GM21367 (cell line): ENCODE data around the gene RPTOR.
"Not testable (repeated sequence)": the region's sequence is repeated elsewhere in the genome, so short reads cannot be mapped to it uniquely, and the experiment has no call there.

ENCODE experiments used
- ATAC-seq: cut with Tn5 transposase; IDR thresholded peaks from one replicate; pipeline ENCODE4 v1.9.1; 2021; ENCODE audit not compliant: unreplicated experiment

The RPTOR gene

DNA sequence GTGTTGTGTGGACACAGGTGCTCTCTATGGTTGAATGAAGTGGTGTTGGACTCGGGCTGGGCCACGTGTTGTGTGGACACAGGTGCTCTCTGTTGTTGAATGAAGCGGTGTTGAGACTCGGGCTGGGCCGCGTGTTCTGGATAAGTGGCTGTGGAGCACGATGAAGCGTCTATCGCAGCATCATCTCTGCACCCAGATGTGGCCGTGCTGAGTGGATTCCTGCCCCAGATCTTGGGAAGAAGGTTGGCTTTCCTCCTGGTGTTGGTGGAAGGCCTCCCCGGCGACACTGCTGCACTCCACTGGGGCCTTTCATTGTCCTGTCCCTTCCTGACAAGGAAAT is 69.1 kb downstream of the RPTOR start:
- no peak for ATAC-seq

DNA sequence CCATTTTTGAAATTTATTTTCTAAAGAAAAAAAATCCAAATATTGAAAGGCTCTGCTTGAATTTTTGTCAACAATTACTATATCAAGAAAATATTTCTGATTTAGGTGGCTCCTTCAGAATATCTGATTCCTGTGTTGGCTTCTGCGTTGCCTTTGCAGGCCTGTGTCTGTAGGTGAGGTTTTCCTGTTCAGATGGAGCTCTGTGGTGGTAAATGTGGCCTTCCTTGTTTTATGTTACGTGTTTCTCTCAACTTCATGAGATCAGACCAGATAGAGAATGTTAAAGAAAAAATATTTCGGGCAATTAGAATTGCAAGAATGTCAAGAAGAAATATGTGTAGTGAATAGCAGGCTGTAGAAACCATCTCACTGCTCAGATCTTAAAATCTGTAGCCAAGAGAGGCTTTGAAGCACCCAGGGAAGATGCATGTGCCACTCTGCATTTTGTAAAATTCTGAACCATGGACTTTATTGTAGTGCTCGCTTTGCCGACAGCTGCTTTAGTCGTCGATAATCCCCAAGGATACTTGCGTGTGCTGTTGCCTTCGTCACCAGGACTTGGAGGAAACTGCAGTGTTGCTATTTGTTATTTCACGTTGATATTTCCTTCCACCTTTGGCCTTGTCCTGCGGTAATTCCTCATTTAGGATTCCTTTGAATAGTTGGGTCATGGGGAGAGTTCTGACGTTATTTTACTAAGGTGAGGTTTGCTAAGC is 69.9 kb downstream of the RPTOR start:
- no peak for ATAC-seq

DNA sequence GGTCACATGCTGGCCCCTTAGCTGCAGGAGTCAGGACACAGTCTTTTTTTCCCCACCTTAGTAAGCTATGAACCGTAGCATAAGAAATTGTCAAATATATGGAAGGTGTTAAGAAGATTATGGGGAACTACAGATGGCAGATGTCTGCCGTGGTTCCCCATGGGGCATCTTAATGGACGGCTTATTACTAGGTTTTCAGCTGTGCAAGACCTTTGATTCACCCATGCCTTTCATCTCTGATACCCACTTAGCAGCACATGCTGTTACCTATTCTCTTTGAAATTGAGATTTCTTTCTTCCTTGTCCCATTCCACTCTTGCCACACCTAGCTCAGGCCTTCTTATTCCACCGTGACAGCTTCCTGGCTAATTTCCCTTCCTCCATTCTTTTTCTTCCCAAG is 70.7 kb downstream of the RPTOR start:
- ATAC-seq: no peak

DNA sequence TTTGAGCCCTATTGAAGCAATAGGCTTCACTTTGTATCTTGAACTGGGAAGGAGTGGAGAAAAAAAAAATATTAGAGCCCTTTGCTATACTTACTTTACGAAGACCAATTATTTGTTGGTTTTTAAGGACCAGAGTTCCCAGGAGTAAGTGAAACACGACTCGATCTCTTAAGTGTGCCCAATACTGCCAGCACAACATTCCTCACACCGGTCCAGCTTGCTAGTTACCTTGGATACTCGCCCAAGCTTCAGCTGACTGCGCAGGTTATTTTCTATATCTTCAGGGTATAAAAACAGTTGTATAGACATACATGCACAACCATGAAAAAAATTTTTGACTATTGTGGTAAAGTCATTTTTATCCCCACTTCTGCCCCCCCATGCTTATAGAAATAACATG is 72.1 kb downstream of the RPTOR start:
- no peak for ATAC-seq

DNA sequence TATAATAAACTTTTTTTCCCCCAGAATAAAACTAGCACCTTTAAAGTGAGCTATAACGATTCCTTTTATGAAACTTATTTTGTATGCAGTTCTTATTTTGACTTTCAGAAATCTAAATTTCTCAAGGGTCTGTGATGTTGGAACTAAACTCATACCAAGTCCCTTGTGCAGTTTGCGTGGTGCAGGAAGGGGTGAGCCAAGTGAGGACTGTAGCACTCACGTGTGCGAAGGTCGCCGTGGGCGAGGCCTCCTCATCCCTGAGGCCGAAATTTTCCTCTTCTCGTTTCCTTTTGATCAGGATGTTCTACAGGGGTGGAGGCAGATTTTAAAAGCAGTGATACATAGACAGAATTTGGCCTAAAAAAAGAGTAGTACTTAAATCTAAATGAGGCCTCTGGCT is 73.7 kb downstream of the RPTOR start:
- ATAC-seq: no peak

DNA sequence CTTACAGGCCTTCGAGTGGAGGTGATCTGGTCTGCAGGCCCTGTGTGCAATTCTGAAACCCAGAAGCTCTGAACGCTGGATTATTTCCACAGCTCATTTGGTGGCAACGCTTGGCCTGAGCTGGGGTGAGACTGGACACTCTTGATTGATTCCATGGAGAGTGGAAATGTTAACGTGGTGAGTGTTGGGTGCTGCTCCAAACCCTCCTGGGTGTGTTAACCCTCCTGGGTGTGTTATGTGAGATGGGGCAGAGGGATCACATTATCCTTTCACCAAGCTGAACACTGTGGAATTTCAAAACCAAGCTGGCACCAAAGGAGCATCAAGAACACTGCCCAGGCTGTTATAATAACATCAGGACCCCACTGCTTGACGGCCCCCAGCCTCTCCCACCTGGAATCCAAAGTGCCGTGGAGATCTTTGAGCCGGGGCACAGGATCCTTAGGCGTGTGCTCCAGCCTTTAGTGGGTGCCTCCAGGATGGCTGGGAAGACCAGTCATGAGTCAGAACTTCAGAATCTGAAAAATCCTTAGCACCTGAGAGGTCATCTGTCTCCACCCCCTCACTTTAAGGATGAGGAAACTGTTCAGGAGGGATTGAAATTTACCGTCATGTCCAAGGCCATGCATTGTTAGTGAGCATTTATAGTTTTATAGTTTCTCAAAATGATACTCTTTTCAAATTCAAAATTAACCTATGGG is 75.0 kb downstream of the RPTOR start:
- no peak for ATAC-seq

DNA sequence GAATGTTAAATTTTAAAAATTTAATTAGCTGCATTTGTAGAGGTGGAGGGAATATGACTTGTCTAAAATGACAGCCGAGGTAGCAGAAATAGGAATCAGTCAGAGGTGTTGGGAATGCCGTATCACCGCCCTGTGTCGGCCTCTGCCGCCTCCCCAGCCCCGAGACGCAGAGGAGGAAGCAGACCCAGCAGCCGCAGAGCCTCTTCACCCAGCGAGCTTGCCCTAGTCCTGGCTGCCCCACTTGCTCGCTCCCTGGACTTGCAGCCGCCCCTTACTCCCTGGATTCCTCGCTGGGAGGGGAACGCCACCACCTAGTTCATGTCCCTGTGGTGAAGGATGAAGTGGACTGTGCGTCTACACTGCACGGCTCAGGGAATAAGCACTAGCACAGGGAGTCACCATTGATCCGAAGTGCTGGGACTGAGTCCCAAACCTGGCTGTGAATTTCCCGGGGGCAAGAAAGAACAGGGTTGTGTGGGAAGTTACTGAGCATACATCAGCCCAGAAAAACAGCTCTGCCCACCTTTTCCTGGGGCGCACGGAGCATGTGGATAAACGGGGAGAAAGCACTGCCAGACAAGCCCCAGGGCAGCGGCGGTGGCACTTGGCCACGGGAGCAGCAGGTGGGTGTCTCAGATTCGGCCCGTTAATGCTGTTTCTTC is 76.8 kb downstream of the RPTOR start:
- no peak for ATAC-seq

DNA sequence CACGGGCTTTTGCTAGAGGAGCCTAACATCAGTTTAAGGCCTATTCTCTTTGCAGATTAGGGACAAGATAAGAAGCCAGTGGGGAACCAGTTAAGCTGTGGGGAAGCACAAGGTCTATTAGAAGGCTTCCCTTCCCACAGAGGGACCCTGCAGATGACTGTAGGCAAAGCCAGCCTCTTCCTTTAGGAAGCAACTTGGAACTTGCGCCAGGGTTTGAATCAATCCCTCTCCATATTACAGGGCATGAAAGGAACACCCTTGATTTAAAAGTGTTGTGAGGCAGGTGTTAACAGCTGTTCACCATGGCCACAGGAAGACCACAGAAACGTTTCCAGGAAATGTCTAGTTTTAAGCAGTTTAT is 77.3 kb downstream of the RPTOR start:
- ATAC-seq: no peak

DNA sequence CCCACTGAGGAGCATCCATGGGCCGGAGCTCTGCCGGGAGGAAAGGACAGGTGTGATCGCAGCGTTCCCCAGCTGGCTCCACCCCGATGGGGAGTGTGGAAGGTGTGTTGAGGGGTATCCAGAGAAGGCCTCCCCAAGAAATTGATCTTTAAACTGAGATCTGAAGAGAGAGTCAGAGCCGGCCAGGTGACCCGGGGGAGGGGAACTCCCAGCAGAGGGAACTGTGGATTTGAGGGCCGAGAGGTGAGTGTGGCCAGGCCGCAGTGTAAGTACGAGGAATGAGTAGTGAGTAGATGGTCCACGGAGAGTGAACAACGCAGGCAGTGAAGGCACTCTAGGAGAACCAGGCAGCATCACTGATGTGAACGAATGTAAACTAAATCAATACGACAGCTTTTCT is 80.2 kb downstream of the RPTOR start:
- ATAC-seq: no peak

DNA sequence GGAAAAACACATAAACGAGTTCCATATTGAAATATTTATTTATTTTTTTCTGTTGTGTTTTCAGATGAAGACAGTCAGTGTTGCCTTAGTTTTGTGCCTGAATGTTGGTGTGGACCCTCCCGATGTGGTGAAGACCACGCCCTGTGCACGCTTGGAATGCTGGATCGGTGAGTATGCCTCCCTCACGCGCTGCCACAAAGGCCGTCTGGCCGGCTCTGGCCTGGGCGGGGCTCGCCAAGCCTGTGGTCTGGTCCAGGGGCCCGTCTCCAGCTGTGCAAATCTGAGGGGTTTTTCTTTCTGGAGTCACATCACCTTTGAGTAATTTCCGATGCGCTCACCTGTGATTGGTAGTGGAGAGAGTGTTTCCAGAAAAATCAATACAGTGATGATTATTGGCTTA is 81.0 kb downstream of the RPTOR start:
- ATAC-seq: no peak

DNA sequence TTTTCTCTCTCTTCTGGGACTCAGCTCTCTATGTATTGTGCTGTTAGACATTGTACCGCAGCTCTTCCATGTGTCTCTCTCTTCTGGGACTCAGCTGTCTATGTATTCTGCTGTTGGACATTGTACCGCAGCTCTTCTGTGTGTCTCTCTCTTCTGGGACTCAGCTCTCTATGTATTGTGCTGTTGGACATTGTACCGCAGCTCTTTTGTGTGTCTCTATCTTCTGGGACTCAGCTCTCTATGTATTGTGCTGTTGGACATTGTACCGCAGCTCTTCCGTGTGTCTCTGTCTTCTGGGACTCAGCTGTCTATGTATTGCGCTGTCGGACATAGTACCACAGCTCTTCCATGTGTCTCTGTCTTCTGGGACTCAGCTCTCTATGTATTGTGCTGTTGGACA is 84.2 kb downstream of the RPTOR start:
- not testable (repeated sequence) for ATAC-seq

DNA sequence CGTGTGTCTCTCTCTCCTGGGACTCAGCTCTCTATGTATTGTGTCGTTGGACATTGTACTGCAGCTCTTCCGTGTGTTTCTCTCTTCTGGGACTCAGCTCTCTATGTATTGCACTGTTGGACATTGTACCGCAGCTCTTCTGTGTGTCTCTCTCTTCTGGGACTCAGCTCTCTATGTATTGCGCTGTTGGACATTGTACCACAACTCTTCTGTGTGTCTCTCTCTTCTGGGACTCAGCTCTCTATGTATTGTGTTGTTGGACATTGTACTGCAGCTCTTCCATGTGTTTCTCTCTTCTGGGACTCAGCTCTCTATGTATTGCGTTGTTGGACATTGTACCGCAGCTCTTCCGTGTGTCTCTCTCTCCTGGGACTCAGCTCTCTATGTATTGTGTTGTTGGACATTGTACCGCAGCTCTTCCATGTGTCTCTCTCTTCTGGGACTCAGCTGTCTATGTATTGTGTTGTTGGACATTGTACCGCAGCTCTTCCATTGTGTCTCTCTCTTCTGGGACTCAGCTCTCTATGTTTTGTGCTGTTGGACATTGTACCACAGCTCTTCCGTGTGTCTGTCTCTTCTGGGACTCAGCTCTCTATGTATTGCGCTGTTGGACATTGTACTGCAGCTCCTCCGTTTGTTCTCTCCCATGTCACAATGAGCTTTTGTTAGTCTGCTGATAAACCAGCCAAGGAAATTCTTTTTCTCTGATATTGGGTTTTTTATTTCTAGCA is 84.8 kb downstream of the RPTOR start:
- no peak for ATAC-seq

DNA sequence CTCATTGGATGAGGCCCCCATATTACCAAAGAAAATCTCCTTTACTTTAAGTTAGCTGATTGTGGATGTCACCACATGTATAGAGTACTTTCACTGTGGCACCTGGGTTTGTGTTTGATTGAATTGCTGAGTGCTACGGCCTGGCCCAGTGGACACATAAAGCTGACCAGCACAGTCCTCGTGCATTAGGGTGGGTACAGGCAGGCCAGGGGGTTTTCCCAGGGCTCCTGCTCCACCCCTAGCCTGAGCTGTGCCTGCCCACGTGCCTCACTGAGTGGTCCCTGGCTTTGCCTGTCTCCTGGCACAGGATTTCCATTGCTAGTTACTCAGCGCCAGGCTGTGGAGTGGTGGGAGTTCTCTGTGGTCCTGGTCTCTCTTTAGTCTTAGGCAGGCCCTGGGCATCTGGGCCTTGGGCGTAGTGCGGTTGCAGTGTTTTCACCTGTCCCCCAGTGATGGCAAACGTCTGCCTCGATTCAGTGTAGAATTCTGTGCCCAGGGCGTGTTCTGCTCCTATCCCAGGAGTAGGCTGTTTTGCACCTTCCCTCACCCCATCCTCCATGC is 86.0 kb downstream of the RPTOR start:
- no peak for ATAC-seq

DNA sequence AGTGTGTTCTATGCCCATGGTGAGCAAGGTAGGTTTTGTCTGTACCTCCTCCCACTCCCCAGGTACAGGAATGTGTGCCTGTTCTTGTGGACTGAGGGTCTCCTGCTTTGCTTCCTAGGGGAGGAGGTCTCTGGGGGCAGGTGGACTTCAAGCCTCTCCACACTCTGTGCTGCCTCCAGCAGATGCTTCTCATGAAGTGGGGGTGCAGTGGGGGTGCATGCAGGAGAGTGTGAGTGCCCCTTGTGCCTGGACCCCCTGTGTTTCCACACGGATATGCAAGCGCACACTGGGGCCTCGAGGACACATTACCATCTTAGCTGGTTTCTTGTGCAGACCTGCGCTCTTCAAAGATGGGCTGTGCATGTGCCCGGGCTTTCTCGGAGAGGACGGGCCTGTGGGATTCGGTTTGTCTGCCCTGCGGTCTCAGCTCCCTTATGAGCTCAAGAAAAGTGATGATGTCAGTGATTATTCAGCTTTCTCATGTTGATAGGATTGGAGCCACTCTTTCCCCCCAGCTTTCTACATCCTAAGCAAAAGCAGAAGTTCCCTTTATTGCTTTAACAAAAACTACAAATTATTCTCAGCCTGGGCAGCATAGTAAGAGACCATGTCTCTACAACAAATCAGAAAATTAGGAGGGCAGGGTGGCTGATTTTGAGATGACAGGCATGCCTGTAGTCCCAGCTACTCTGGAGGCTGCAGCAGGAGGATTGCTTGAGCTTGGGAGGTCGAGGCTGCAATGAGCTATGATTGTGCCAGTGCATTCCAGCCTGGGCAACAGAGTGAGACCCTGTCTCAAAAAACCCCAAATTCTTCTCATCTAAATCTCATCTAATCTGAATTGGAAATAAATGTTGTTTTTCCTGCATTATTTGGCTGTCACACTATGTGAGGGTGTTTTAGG is 86.8 kb downstream of the RPTOR start:
- ATAC-seq: no peak

DNA sequence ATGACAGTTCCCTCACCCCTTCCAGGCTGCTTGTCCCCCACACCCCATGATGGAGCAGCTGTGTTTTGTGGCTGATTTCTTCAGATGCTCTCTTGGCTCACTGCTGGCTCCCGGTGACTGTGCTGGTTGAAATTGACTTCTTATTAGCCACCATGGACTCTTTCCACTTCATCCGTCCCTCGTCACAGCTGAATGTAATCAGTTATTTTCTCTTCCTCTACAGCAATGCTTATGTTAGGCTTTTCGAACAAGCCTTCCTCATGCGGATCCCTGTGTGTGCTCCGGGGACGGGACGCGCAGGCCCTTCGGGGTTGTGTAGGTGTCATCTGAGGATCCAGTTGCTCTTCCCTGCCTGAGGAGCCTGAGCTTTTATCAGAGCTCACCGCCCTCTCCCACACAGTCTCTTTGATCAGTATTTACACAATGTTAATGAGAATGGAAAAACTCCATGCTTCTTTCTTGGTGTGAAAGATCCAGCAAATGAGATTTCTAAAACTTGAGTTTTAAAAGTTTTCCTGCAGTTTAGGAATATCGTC is 87.5 kb downstream of the RPTOR start:
- ATAC-seq: no peak

DNA sequence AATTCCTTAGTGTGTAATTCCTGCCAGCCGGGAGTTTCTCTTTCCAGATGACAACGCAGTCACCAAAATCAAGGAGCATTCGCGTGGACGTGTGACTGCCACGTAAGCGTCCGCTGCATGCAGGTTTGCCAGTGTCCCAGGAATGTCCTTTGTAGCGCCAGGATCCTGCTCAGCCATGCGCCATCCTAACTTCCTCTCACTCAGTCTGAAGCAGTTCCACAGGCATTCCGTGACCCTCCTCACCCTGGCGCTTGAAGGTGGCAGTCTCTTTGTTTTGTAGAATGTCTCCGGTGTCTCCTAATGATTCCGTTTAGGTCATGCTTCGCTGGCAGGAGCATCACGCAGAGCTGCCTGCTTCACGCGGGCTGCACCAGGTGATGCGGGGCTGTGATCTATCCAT is 88.6 kb downstream of the RPTOR start:
- no peak for ATAC-seq

DNA sequence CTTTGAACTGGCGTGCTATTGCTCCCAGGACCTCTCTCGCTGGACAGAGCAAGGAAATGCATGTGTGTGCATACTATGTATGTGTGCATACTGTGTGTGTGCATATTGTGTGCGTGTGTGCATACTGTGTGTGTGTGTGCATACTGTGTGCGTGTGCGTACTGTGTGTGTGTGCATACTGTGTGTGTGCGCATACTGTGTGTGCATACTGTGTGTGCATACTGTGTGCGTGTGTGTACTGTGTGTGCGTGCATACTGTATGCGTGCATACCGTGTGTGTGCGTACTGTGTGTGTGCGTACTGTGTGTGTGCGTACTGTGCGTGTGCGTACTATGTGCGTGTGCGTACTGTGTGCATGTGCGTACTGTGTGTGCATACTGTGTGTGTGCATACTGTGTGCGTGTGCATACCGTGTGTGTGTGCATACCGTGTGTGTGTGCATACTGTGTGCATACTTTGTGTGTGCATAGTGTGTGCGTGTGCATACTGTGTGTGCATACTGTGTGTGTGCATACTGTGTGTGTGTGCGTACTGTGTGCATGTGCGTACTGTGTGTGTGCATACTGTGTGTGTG is 89.4 kb downstream of the RPTOR start:
- no peak for ATAC-seq

DNA sequence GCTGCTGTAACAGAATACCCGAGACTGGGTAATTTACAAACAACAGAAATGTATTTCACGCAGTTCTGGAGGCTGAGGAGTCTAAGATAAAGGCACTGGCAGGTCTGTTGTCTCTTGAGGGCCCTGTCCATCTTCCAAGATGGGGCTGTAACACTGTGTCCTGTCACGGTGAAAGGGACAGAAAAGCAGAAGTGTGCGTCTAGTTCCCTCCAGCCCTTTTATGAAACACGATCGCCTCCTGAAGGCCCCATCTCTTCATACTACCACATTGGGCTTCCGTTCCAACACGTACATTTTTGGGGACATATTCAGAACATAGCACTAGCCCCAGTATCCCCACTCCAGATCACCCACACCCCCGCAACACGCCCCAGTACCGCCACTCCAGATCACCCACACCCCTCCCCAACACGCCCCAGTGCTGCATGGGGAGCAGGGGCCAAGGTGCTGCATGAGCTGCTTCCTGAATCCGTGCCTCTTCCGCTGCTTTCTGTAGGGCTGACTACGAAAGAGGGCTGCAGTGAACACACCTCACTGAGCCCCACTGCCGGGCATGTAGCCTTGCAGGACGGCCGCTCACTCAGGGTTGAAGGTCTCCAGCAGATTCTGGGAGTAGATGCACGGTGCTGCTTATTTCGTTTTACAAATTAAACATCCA is 91.9 kb downstream of the RPTOR start:
- no peak for ATAC-seq

DNA sequence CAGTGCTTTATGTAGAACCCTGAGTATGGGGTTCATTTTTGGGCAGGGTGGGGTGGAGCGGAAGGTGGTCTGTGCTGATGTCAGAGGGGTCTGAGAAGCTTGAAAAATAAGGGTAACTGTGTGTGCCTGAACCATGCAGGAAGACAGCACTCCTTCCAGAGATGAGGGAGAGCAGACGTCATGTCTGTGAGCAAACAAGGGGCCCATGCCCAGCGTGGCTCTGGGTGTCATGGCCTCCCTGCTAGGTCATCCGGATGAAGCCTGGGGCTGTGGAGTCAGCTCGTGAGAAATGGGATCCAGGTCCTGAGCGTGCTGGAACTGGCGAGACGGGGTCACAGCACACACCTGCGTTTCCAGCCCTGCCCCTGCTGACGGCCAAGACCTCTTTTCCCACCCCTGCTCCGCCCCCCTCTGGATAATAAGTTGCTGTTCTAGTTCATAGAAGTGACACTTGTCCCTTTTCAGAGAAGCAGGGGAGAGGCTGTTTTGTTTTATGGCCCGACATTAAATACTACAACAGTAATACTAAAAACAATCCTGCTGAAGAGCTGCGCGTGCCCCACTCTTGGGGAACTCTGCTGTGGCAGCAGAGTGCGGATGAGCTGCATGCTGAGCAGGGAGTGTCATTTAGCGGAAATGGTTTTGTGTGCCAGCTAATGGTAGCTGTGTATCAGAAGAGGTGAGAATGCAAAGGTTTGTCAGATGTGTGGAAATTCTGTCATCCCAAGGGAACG is 92.6 kb downstream of the RPTOR start:
- no peak for ATAC-seq
